Occipital lobe (tissue), 2 donors: ENCODE data around the gene DLEC1. TPM values are rescaled to one million over a fixed set of nuclear protein-coding genes. Genes with fewer than 3 reads are reported as not detected.

Source experiments
- DNase-seq: peaks from one replicate; lab custom pipeline; 2025; lab: John Stamatoyannopoulos, UW
- total RNA-seq: library from RNA; depleted of rRNA; stranded (reverse); fragments of >200 nt; gene quantifications from one replicate; pipeline ENCODE4 v1.2.3, GENCODE V29; 2014

The DLEC1 gene
- total RNA-seq, 1 donor from 2014 or later = 0.78 TPM

- DNase-seq = peak; percentile 99
Measured at GRCh38 chr3:38136777-38137614, 98.0 kb downstream of the DLEC1 start, which contains the start of gene ACAA1. Gene ACAA1, minus strand, starts transcription at chr3:38137127. Its CDS starts 92 bp downstream, at chr3:38137035.

DNA sequence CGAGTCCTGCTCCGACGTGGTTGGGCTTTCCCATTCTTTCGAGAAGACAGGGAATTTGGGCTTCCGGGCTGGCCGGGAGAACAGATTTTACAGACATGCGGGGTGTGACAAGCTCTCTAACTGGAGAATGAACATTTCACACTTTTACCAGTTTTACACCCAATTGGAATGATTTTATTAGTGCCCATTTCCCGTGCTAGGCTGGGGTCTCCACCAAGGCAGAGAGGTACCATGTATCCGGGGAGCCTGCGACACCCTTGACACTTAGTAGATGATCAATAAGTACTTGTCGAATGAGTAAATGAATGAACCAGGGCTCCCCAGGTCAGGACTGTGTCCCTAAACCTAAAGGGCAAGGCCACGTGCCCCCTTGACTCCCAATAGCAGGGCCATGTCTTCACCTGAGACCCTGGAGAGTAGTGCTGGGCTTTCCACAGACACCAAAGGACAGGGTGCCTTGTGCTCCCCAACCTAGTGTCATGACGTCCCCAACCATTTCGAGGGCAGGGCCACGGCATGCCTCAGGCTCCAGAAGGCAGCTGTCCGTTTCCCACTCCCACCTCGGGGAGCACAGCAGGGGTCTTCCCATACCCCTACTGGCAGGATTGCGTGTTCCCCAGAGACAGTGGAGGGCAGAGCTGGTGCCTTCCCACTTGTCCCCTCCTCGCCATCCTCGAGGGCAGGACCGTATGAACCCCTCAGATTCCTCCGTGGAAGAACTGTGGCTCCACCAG, 98.8 kb downstream of the DLEC1 start:
- DNase-seq = no peak

DNA sequence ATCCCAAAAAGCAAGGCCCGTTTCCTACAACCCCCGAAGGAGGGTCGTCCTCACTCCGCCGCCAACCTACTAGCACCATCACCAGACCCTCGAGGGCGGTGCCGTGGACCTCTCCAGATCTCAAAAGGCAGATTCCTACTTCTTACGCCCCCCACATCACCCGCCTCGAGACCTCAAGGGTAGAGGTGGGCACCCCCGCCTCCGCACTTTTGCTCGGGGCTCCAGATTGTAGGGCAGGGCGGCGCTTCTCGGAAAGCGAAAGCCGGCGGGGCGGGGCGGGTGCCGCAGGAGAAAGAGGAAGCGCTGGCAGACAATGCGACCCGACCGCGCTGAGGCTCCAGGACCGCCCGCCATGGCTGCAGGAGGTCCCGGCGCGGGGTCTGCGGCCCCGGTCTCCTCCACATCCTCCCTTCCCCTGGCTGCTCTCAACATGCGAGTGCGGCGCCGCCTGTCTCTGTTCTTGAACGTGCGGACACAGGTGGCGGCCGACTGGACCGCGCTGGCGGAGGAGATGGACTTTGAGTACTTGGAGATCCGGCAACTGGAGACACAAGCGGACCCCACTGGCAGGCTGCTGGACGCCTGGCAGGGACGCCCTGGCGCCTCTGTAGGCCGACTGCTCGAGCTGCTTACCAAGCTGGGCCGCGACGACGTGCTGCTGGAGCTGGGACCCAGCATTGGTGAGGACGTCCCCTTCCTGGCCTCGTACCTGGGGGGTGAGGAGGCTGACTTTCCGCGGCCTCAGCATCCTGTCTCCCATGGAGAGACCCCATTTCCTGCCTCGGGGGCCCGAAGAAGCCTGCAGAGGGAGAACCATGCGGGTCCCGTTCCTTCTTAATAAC, 99.6 kb downstream of the DLEC1 start, which contains the start of gene MYD88:
Gene MYD88, plus strand, starts transcription at position 313 of the 842 bp plus-strand sequence. Its CDS starts 40 bp downstream, at position 353.
- DNase-seq = peak; percentile 31

DNA sequence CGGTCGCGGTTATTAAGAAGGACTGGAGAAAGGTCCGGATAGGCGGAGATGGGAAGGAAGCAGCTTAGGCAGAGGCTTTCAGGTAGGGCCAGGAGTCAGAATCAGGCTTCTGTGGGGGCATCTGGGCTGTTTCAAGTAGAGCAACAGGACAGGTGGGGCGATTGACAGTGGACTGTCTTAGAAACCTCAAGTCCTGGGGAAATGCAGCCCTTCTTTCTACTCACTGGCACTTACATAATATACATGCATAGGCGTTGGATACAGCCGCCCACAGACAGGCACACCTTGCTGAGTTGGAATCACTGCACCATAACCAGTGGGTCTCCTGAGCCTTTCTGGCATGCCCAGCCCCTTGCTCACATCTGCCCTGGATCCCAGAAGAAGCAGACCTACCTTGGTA, 100.2 kb downstream of the DLEC1 start:
- no peak for DNase-seq

GRCh38 chr3:38139652-38140051, 100.6 kb downstream of the DLEC1 start:
- no peak for DNase-seq

GRCh38 chr3:38140326-38141172, 101.5 kb downstream of the DLEC1 start:
- no peak for DNase-seq

DNA sequence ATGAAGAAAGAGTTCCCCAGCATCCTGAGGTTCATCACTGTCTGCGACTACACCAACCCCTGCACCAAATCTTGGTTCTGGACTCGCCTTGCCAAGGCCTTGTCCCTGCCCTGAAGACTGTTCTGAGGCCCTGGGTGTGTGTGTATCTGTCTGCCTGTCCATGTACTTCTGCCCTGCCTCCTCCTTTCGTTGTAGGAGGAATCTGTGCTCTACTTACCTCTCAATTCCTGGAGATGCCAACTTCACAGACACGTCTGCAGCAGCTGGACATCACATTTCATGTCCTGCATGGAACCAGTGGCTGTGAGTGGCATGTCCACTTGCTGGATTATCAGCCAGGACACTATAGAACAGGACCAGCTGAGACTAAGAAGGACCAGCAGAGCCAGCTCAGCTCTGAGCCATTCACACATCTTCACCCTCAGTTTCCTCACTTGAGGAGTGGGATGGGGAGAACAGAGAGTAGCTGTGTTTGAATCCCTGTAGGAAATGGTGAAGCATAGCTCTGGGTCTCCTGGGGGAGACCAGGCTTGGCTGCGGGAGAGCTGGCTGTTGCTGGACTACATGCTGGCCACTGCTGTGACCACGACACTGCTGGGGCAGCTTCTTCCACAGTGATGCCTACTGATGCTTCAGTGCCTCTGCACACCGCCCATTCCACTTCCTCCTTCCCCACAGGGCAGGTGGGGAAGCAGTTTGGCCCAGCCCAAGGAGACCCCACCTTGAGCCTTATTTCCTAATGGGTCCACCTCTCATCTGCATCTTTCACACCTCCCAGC, 102.4 kb downstream of the DLEC1 start:
- DNase-seq = no peak

DNA sequence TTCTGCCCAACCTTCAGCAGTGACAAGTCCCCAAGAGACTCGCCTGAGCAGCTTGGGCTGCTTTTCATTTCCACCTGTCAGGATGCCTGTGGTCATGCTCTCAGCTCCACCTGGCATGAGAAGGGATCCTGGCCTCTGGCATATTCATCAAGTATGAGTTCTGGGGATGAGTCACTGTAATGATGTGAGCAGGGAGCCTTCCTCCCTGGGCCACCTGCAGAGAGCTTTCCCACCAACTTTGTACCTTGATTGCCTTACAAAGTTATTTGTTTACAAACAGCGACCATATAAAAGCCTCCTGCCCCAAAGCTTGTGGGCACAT, 102.9 kb downstream of the DLEC1 start:
- DNase-seq = no peak

- DNase-seq = no peak
Measured at GRCh38 chr3:38142959-38143358, 104.0 kb downstream of the DLEC1 start.

DNA sequence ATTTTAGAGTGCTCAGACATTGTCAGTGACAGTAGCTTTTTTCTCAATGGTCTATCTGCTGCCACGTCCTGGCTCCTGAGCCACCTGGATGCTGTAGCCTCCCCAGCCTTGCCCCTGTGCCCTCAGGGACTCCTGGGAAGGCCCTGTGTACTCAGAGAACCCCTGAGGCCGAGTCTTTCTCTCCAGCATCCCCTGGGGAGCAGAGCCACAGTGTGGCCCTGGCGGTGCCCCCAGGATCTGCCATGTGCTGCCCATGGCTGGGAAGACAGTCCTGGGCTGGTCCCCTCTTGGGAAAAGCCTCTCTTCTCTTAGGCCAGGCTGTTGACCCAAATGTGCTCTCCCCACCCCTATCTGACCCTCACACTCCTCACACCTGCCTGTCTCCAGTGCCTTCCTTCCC, 104.5 kb downstream of the DLEC1 start:
- no peak for DNase-seq

DNA sequence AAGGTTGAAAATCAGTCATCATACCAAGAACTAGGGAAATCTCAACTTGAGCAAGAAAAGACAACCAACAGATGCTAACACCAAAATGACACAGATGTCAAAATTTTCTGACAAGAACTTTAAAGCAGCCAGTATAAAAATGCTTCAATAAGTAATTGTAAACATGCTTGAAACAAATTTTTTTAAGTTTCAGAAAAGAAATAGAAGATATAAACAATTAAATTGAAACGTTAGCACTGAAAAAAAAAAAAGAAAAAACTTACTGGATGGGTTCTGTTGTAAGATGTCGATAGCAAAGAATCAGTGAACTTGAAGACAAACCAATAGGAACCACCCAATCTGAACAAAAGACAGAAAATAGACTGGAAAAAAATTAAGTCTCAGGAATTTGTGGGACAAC, 107.5 kb downstream of the DLEC1 start:
- no peak for DNase-seq

GRCh38 chr3:38147421-38147820, 108.4 kb downstream of the DLEC1 start:
- DNase-seq = no peak

DNA sequence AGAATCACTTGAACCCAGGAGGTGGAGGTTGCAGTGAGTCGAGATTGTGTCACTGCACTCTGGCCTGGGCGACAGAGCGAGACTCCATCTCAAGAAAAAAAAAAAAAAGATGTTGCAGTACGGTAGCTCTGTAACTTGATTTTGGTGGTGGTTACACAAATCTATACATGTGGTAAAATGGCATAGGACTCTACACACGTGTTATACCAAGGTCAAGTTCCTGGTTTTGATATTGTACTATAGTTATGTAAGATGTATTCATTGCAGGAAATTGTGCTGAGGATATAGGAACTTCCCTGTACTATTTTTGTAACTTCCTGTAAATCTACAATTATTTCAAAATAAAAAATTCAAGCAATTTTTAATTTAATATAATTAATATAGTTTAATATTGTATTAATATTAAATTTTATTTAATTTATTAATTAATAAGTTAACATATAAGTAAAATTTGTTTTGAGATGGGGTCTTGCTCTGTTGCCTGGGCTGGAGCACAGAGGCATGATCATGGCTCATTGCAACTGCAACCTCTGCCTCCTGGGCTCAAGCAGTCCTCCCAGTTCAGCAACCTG, 109.4 kb downstream of the DLEC1 start:
- DNase-seq = no peak

GRCh38 chr3:38149708-38150107, 110.7 kb downstream of the DLEC1 start:
- DNase-seq = no peak

DNA sequence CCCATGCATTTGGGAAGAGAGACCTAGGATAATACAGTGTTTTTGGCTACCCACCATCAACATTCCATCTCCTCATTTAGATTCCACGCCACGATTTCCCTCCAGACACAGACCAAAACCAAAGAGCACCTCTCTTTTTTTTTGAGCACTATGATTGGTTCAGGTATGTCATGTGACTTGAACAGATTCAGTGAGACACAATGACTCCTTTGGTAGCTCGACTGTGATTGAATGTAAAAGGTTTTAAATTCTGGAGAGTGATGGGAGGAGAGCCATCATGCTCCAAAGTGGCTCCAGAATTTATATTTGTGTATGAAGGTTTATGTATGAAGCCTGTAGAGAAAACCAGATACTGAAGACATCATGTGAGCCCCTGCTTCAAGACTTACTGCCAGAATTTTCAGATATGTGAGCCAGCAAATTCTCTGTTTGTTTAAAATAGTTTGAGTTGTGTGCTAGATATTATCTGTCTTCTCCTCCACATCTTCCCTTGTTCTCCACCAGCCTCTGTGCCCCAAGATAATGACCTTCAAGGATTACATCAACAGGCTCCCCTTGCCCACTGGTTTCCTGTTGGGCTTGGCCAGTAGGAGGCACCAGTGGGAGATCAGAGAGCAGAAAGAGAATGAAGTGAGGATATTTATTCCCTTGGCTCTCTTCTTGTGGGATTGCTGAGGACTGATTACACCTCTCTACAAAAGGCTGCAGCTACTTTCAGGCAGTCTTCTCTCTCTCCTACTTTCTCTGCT, 111.9 kb downstream of the DLEC1 start:
- no peak for DNase-seq

DNA sequence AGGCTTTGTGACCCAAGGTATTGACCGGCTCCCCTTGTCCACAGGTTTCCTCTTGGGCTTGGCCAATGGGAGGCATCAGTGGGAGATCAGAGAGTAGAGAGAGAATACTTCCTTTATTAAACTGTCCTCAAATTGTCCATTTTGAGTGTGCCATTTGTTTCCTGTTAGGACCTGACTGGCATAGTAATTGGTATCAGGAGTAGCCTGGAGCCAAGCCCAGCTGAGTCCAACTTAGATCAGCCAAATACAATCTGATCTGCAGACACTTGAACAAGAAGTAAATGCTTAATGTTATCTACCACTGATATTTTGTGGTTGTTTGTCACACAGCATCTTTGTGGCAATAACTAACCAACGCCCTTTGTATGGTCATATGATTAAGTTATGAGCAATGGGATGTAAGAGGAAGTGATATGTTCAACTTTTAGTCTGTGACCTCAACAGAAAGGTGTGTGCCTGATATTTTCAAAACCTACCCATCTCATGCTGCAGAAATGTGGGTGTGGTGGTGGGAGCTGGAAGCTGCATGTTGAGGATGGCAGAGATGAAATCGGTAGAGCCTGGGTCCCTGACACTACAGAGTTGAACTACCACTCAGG, 112.8 kb downstream of the DLEC1 start:
- no peak for DNase-seq

- no peak for DNase-seq
Measured at GRCh38 chr3:38152609-38153008, 113.6 kb downstream of the DLEC1 start.

DNA sequence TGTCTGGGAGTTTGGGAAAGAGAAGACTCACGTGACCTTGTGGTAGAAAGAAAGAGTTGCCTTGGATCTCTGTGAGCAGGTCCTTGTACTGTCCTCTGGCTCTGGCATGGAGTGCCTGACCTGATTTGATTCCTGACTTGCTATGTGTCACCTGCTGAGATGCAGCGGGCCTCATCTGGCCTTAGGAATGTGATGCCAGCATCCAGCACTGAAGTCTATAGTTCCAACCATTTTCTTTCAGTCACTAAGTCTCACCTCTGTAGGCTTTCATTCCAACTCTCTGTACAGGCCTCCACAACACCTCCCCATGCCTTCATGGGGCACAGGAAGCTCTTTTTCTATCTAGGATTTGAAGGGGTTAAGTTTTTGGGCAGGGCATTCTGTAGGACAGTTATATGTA, 114.2 kb downstream of the DLEC1 start:
- no peak for DNase-seq
